HG03103 (cell line): ENCODE measurements around the gene KCNJ6.
"Not testable (repeated sequence)": the region's sequence is repeated elsewhere in the genome, so short reads cannot be mapped to it uniquely, and the experiment has no call there.

Experiments
- ATAC-seq: cut with Tn5 transposase; IDR thresholded peaks from one replicate; pipeline ENCODE4 v1.9.1; 2021; ENCODE audit warnings: low read depth; ENCODE audit not compliant: unreplicated experiment

The KCNJ6 gene, protein sequence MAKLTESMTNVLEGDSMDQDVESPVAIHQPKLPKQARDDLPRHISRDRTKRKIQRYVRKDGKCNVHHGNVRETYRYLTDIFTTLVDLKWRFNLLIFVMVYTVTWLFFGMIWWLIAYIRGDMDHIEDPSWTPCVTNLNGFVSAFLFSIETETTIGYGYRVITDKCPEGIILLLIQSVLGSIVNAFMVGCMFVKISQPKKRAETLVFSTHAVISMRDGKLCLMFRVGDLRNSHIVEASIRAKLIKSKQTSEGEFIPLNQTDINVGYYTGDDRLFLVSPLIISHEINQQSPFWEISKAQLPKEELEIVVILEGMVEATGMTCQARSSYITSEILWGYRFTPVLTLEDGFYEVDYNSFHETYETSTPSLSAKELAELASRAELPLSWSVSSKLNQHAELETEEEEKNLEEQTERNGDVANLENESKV

GRCh38 chr21:37916310-37917051 lies at the start of gene KCNJ6:
TSS of gene KCNJ6 (minus strand) at chr21:37916457. CDS start at chr21:37840682, 75,775 bp downstream.
- ATAC-seq = no peak

DNA sequence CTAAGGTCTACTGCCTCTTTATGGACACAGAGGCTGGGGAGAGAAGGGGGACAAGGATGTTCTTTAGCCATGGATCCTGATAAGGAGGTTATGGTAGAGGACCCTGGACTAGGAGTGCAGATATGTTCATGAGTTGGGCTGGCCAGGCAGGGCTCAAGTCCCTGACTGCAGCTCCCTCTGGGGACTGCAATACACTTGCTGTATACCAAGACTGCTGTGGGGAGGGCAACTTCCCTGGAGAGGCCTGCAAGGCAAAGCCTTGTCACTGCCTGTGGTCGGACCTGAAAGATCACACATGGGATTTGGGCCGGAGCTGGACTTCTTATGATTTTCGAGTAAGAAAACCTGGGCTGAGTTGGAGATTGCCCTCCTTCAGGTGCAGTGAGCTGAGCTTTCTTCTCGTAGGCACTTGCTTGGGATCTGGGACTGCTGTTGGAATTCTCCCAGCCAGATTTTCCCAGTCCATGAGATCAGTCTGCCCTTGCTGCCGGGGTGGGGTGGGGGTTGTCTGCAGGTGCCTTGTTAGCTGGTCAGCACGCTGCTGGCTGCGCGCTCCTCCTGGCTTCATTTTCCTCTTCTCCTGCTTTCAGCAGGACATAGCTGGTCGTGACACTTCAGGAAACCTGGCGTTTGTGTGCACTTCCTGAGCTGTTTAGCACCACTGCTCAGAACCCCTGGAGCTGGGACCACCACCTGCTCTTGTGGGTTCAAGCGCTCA lies 49.0 kb upstream of the KCNJ6 start:
- ATAC-seq = no peak

DNA sequence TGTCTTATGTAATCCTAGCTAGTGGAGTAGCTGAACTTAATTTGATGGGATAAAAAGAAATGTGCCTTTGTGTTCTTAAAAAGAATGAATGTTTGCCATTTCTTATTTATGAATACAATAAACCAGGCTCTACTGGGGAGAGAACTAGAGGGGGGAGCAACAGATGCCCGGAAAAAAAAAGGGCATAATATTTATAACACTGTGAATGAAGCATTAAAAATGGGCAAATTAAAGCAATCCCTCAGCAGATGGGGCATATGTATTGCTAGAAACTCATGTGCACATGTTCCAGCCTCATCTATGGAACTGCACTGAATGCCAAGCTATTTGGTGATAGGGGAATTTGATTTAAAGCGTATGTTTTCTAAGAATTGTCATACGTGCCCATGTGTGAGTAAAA lies 42.3 kb upstream of the KCNJ6 start:
- no peak for ATAC-seq

GRCh38 chr21:37956772-37957171 lies 40.5 kb upstream of the KCNJ6 start:
- ATAC-seq = no peak

DNA sequence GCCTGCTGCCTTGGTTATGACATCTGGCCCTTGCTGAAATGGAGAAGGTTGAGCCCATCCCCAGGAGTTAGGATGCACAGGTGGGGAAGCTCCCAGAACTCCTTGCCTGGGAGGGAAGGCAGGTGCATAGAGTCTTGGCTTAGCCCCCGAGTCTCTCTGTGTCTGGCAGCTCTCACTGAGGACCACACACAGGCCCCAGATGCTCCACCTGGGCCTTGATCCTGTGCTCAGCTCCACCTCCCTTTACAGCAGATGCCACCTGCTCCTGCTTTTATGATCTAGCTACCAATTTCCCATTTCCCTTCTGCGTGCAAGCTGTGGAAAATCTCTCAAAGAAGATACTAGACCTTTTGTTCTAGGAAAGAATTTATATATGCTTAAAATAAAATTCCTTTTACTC lies 28.8 kb upstream of the KCNJ6 start:
- ATAC-seq = no peak

DNA sequence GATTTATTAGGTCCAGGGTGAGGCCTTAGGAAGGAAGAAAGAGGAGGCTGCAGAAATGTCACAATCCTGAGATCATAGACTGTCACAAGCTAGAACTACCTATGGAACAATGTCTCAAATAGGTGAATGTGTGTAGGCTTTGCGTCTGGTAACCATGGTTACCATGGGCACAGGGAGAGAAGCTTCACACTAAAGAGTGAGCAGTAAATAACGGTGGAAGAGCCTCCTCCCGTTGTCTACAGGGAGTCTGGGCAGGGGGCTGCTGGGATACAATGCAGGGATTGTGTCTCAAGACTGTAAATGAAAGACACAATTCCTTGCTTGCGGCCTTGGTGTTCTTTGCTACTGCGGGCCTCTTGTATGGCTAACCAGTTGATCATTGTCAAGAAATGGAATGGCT lies 28.2 kb upstream of the KCNJ6 start:
- ATAC-seq = no peak

DNA sequence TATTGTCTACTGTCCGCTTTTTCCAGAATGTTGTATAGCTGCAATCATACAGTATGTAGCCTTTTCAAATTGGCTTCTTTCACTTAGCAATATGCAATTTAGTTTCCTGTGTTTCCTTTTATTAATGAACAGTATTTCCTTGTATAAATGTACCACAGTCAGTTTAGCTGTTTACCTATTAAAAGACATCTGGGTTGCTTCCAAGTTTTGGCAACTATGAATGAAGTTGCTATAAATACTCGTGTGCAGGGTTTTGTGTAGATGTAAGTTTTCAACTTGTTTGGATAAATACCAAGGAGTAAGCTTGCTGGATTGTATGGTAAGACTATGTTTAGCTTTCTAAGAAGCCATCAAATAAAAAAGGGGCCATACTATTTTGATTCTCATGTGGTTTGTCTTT lies 24.4 kb upstream of the KCNJ6 start:
- ATAC-seq = no peak

GRCh38 chr21:37939838-37940237 lies 23.6 kb upstream of the KCNJ6 start:
- ATAC-seq = no peak

GRCh38 chr21:37939251-37939650 lies 23.0 kb upstream of the KCNJ6 start:
- no peak for ATAC-seq

DNA sequence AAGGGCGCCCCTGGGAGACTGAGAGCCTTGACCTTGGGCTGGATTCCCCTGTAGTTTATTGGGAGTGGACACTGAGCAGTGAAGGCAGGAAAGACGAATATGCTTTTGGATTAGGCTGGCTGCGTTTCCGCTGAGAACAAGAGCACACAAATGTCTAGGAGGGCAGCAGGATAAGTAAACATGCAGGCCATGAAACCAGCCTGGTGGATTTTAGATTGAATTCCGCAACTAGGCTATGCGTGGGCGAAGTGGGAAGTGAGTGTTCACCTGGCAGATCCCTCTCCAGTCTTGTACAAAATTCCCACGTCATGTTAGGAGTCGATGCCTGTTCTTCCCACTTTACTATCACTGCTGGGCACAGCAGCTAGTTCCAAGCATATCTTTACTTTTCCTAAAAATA lies 21.4 kb upstream of the KCNJ6 start:
- no peak for ATAC-seq

- ATAC-seq = no peak
Measured at GRCh38 chr21:37936010-37936785, 19.9 kb upstream of the KCNJ6 start.

- no peak for ATAC-seq
Measured at GRCh38 chr21:37932936-37933335, 16.7 kb upstream of the KCNJ6 start.

DNA sequence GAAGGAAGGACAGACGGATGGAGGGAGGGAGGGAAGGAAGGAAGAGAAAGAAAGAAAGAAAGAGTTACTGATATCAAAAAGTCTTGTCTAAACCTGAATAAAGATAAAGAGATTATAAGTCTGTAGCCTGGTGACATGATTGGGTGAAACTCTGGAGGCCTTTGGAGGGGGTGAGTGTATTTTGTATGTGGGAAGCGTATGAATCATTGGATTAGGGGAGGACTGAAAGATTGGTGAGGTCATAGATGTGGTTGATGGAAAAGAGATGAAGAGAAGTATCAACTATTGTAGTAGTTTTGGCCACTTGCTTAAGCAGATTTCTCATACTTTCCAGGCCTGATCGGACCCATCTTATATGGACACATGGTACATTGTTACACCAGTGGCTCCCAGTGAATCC lies 11.5 kb upstream of the KCNJ6 start:
- ATAC-seq = no peak

DNA sequence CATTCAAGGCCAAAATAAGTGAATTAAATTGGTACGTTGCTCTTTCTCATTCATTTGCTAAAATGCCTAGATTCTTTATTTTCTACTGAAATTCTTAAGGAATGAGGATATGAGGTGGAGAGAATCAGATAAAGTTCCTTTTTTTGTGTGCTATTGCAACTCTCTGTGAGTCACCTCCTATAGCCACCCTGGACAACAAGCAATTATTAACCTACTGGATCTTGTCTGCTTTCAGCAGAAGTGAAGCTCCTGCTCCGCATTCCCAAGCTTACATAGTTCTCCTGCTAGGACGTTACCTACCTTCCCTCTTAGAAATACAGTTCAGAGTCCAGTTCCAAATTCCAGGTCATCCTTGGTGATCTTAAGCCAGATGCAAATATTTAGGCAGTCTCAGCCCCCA lies 4.8 kb upstream of the KCNJ6 start:
- no peak for ATAC-seq

- ATAC-seq = not testable (repeated sequence)
Measured at GRCh38 chr21:37920302-37920701, 4.0 kb upstream of the KCNJ6 start.

GRCh38 chr21:37917612-37918011 lies 1.4 kb upstream of the KCNJ6 start:
- no peak for ATAC-seq

DNA sequence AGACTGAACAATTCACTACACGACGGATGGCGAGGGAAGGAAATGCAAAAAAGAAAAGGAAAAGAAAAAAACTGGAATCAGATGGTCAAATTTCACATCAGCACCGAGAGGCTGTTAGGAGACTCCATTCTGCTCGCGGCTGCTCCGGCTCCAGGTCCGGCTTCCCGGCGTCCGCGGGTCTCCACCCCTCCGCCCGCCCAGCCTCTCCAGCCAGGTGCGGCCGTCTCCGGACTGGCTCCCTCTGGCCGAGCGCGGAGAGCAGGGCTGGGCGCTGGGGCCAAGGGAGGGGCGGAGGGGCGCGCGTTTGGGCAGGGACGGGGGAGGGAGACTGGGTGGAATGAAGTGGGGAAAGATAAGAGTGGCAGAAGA lies 332 bp downstream of the KCNJ6 start:
- no peak for ATAC-seq

GRCh38 chr21:37915497-37915911 lies 753 bp downstream of the KCNJ6 start:
- ATAC-seq = no peak

- ATAC-seq = no peak
Measured at GRCh38 chr21:37912616-37913015, 3.6 kb downstream of the KCNJ6 start.

DNA sequence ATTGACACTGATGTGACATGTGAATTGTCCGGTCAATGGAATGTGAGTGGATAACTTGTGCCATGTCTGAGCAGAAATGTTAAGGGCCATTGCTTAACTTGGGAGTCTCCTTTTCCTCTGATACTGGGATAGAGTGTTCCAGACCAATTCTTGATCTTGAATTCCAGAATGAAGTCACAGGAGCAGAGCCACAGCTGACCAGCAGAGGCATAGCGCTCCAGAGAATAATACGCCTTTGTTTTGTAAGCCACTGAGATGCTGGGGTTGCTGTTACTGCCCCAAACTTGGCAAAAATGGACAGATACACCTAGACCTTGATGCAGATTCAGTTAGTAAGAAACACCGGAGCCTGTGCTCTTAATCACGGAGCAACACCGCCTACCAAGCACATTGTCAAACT lies 6.3 kb downstream of the KCNJ6 start:
- ATAC-seq = no peak

GRCh38 chr21:37908691-37909090 lies 7.6 kb downstream of the KCNJ6 start:
- ATAC-seq = no peak
